KOPT-K1 (cell line): Measurements from ENCODE around the gene SEMA4F.
"Not testable (repeated sequence)": the region's sequence is repeated elsewhere in the genome, so short reads cannot be mapped to it uniquely, and the experiment has no call there.

Experiments
- H3K27ac ChIP-seq: fragments of 200-600 bp; sonication (generic); 2 replicates; pipeline ENCODE4 v1.5.1; 2016; ENCODE audit warnings: antibody characterized with exemption, mild to moderate bottlenecking, low read depth, low read length; ENCODE audit not compliant: poor library complexity, severe bottlenecking
- H3K36me3 ChIP-seq: fragments of 200-600 bp; sonication (generic); 2 replicates; pipeline ENCODE4 v1.5.1; 2017; ENCODE audit warnings: antibody characterized with exemption, mild to moderate bottlenecking, low read length, moderate library complexity; ENCODE audit not compliant: insufficient read depth
- H3K9me3 ChIP-seq: fragments of 200-600 bp; sonication (generic); 2 replicates; pipeline ENCODE4 v1.5.1; 2017; ENCODE audit warnings: antibody characterized with exemption, low read length, mild to moderate bottlenecking; ENCODE audit not compliant: insufficient read depth, poor library complexity, severe bottlenecking

SEMA4F gene, protein sequence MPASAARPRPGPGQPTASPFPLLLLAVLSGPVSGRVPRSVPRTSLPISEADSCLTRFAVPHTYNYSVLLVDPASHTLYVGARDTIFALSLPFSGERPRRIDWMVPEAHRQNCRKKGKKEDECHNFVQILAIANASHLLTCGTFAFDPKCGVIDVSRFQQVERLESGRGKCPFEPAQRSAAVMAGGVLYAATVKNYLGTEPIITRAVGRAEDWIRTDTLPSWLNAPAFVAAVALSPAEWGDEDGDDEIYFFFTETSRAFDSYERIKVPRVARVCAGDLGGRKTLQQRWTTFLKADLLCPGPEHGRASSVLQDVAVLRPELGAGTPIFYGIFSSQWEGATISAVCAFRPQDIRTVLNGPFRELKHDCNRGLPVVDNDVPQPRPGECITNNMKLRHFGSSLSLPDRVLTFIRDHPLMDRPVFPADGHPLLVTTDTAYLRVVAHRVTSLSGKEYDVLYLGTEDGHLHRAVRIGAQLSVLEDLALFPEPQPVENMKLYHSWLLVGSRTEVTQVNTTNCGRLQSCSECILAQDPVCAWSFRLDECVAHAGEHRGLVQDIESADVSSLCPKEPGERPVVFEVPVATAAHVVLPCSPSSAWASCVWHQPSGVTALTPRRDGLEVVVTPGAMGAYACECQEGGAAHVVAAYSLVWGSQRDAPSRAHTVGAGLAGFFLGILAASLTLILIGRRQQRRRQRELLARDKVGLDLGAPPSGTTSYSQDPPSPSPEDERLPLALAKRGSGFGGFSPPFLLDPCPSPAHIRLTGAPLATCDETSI

DNA sequence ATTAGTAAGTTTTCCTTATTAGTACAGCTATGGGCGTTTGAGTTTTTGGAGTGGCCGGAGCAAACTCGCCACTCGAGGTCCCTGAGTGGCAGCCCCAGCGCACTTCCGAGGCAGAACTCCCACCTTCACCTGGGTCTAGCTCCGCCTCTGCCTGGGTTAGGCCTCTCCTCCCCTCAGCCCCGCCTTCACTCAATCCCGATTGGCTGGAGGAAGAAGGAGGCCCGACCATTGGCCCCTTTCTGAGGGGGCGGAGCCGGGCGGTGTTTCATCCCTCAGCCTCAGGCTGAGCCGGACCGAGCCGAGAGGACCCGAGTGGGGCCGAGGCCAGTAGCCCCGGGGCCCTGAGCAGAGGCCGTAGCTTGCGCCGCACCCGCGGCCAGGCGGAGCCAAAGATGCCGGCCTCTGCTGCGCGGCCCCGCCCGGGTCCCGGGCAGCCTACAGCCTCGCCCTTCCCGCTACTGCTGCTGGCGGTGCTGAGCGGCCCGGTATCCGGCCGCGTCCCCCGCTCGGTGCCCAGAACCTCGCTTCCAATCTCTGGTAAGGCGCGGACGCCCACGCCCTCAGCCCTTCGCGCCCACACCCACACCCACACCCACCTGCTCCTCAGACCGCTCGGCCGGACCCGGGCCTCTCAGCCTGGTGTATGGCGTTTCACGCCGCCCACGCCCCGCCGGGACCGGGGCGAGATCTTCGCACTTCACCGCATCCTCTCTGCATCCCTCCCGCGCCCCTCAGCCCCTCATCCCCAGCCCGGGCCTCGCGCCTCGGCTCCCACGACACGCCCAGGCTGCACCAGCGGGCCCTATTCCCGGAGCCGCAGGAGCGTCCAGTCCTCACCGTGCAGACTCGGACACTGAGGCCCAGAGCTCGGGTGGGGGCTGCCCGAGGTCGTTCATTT lies at the start of gene SEMA4F:
TSS of gene SEMA4F (plus strand) at position 263 of the 898 bp plus-strand sequence. CDS start at position 393, 130 bp downstream.
- peak within 1 kb of the TSS; percentile 14 for H3K27ac ChIP-seq
- H3K36me3 ChIP-seq: no peaks in the 10 kb centered on the region
- H3K9me3 ChIP-seq: no peaks in the 10 kb centered on the region

DNA sequence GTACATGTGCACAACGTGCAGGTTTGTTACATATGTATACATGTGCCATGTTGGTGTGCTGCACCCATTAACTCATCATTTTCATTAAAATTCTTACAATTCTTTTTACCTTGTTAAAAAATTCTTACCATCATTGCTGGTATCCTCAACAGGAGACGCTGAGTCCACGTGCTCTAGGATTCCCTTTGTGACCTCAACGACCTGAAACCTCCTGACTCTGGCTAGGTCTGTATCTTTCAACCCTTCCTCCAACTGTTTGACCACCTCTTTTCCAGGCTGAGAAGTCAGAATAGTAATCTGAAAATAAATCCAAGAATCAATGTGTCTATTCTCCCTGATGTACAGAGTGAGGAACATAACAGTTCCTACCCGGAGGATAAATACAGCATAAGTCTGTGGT lies 47.1 kb upstream of the SEMA4F start:
- H3K36me3 ChIP-seq: no peaks in the 10 kb centered on the region
- peaks cover 6% of the 10 kb centered on the region for H3K9me3 ChIP-seq
- H3K27ac ChIP-seq: no peak overlapping the region

DNA sequence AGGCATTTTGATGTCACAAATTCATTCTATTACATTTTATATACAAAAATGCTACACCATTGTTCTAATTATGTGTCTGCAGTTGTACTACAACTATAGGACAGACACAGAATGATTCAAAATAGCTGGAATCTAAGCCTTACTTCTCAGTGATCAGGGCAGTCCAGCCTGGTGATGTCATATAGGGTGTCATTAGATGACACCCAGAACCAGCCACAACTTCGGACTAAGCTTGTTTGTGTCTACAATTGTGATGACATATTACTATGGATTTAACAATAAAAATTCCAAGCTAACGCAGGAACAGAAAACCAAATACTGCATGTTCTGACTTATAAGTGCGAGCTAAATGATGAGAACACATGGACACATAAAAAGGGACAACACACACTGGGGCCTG lies 36.9 kb upstream of the SEMA4F start:
- H3K9me3 ChIP-seq: no peaks in the 10 kb centered on the region
- H3K36me3 ChIP-seq: no peaks in the 10 kb centered on the region
- no peak overlapping the region for H3K27ac ChIP-seq

DNA sequence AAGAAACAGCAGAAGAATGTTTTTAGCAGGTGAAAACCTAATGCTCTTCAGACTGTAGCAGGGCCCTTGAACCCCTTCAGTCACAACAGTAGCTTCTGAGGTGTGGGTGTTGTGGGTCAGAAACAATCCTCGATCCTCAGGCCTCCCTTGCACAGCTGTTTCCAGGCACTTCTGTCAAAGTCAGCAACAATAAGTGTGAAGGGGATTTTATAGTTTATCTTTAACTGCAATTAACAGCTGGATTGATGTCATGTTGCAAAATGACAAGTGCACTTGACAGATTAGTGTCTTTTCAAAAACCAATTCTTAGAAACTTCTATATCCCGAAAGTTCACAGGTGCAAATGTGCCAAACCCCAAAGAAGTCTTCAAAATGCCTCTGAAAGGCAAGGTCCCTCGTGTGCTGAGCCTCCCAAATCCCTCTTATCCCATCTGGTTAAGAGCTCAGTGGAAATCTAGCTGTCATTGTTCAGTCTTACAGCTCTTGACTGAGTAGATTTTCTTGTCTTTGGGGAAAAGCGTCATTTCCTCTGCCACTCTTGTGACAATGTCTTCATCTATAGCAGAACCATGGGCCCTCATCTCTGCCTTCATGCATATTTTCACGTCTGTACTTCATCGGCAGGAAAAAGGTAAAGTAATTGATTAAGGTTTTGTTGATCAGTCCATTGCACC lies 35.5 kb upstream of the SEMA4F start:
- Histone ChIP-seq H3K36me3 (no peaks in the 10 kb centered on the region), H3K9me3 (no peaks in the 10 kb centered on the region), H3K27ac (no peak overlapping the region)

DNA sequence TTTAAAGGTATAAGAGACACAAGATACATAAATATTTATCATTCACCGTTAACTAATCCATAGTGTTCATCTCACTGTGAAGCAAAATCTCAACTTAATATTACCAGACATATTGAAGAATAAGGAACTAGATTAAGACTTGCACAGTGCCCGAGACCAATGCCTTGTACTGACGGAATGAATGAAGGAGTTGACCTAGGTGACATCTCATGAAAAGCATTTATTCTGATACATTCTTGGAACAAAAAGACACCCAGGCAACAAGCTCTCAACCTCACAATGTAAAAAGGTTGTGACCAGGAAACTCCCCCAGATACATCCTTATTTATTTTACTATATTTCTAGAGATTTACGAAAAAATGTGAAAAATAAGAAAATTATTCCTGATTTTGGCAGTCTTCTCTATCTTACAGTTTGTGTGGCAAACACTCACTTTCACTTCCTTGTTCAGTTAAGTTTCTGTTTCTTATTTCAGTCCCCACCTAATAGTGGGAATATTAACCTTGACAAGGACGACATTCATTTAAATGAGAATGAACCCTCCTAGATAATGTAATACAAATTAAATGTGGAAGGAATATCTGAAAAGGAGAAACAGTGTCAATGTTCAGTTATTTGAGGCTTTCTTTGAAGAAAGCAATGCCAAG lies 34.3 kb upstream of the SEMA4F start:
- Histone ChIP-seq H3K27ac (no peak overlapping the region), H3K9me3 (no peaks in the 10 kb centered on the region), H3K36me3 (no peaks in the 10 kb centered on the region)

DNA sequence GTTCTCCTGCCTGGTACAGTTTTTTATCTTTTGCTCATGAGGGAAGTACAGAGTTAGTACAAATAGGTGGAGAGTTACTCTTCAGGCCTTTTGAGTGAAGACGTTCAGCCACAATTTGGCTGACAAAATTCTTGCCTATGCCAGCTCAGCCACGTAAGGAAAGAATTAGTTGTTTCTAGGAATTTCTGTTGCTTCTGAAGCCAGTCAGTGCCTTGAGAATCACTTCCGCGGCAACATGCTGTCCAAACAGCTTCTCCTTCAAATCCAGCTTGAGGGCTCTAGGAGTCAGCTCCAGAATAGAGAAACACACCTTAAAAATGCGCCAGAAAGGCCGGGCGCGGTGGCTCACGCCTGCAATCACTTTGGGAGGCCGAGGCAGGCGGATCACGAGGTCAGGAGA lies 33.4 kb upstream of the SEMA4F start:
- no peaks in the 10 kb centered on the region for H3K9me3 ChIP-seq
- no peak overlapping the region for H3K27ac ChIP-seq
- H3K36me3 ChIP-seq: no peaks in the 10 kb centered on the region

DNA sequence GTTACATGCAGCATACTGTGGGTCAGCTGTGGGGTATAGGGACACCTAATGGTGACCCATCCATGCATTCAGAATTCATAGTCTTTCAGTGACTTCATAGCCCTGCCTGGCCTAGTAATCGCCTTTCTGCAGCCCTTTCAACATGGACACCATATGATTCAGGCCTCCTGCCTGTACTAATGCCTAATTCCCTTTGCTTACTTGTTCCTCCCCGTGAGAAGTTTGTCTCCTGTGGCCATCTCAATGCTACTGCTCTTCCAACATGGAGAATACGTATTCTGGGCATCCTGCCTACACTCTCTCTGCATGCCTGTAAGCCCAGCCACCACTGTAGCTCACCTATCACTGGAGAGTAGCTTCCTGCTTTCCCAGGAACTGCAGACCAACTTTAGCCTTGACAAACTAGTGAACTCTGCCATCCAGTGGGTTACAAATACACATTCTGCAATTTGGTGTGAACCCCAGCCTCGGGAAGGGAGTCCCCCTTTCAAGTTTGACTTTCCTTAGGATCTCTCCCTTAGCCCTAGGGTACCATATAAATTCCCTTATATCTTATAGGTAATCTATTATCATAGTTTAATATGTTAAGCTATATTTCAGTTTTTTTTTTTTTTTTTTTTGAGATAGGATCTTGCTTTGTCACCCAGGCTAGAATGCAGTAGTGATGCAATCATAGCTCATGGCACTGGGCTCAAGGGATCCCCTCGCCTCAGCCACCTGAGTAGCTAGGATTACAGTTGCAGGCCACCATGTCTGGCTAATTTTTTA lies 28.2 kb upstream of the SEMA4F start:
- no peaks in the 10 kb centered on the region for H3K36me3 ChIP-seq
- no peak overlapping the region for H3K27ac ChIP-seq
- H3K9me3 ChIP-seq: no peaks in the 10 kb centered on the region

DNA sequence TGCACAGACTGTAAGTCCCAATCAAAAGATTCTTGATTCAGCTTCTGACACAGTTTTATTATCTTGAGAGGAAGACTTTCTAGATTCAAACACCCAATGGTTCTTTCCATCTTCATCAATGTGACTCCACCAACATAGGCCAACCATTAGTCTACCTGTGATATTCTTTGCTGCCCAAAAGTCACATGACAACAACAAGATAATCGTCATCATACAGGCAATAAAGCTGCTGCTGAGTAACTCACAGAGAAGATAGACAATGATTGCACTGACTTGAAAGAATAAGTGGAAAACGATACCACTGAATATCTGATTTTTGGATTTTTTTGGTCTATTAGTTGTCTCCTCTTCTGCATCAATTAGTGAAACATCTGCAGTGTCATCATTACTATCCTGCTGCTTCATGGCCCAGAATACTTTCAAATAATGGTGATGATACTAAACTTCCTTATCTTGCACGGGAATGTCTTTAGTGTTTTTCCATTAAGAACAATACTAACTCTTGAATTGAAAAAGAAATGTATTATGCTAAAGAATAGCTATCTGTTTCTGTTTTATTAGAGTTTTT lies 25.4 kb upstream of the SEMA4F start:
- Histone ChIP-seq H3K9me3 (no peaks in the 10 kb centered on the region), H3K27ac (no peak overlapping the region), H3K36me3 (no peaks in the 10 kb centered on the region)

DNA sequence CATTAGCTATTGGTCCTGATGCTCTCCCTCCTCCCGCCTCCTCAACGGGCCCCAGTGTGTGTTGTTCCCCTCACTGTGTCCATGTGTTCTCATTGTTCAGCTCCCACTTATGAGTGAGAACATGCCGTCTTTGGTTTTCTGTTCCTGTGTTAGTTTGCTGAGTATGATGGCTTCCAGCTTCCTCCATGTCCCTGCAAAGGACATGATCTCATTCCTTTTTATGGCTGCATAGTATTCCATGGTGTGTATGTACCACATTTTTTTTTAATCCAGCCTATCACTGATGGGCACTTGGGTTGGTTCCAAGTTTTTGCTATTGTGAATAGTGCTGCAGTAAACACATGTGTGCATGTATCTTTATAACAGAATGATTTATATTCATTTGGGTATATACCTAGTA lies 23.6 kb upstream of the SEMA4F start:
- H3K27ac ChIP-seq, H3K9me3 ChIP-seq, H3K36me3 ChIP-seq: not testable (repeated sequence)

DNA sequence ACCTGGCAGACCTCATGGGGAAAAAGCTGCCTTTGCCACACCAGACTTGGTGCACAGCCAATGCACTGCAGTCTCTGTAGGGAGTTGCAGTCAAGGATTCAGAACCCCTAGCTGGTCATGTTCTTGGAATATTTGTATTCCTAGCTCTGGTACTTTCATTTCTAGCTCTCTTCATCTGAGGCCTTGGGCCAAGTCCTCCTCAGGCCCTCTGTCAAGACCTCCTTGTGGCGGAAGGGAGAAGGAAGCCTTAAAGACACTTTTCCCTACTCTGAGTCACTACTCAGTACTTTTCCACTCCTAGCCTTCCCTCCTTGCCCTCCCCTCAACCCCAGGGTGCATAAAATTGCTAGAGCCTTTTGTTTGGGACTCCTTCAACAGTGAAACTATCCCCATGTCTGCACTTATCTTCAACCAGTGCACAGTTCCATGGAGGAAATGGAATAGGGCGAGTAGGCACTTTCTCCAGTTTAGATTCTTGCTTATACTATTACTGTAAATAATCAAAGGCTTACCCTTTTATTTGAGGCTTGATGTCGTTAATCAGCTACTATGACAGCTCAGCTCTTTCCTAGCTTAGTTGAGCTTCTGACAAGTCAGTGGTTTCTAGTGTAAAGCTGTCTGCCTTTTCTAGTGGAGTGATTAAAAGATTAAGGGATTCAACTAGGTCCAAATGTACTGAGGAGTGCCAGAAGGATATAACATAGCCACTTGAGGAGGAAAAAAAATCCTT lies 21.7 kb upstream of the SEMA4F start:
- Histone ChIP-seq H3K27ac (no peak overlapping the region), H3K36me3 (no peaks in the 10 kb centered on the region)

DNA sequence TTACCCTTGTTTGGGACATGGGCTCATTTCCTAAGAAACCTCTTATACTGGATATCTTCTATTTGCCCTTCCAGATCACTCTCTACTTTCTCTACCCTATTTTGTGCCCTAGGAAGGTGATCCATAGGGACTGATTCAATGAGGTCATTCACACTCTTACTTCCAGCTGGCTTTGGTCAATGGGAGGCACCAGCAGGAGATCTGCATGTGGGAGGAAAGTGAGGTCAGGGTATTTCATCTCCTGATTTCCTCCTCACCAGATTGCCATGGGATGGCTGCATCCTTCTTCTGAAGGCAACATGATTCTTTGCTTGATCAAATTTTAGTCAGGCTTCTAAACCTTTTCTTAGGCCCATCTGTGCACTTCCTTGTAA lies 21.1 kb upstream of the SEMA4F start:
- Histone ChIP-seq H3K27ac (no peak overlapping the region), H3K9me3 (no peaks in the 10 kb centered on the region), H3K36me3 (no peaks in the 10 kb centered on the region)

More for the DNA sequence above, 21.7 kb upstream of the SEMA4F start:
- H3K9me3 ChIP-seq: no peaks in the 10 kb centered on the region

DNA sequence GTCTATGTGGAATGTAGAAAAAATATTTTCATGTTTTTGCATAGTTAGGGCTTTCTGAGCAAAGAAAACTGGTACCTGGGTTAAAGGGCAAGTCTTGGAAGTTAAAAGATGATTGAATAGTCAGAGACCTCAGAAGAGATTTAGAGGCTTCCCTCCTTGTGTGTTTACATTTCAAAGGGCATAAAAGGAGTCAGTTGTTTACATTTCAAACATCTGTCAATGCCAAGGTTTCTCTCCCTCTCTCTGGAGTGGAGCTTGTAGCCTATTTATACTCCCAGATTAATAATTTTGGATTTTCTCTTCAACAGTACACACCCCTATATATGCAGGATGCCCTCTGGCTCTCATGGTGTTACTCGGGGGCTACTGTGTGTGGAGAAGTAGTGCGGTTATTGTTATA lies 14.5 kb upstream of the SEMA4F start:
- H3K9me3 ChIP-seq: no peaks in the 10 kb centered on the region
- no peak overlapping the region for H3K27ac ChIP-seq
- no peaks in the 10 kb centered on the region for H3K36me3 ChIP-seq

DNA sequence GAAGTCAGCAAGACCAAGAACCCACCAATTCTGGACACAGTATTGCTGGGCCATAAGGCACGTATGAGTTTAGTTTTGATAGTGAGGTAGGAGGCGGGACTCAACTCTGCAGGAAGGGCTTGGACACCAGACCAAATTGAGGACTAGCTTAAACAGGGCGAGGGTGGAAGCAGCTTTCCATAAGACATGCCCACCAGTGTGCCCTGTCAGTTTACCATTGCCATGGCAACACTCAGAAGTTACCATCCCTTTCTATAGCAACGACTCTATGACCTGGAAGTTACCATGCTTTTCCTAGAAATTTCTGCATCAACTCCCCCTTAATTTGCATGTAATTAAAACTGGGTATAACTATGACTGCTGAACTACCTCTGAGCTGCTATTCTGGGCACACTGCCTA lies 8.7 kb upstream of the SEMA4F start:
- no peak overlapping the region for H3K27ac ChIP-seq
- H3K36me3 ChIP-seq: no peaks in the 10 kb centered on the region
- H3K9me3 ChIP-seq: no peaks in the 10 kb centered on the region
